ENCODE measurements around the gene ADIPOR2. TPM values are rescaled to one million over a fixed set of nuclear protein-coding genes. Genes with fewer than 3 reads are reported as not detected.

The ADIPOR2 gene
- total and polyA plus RNA-seq, 2 of the 4 experiments (the other 2 are of a cell fraction) = 20.0 to 24.9 TPM

DNA sequence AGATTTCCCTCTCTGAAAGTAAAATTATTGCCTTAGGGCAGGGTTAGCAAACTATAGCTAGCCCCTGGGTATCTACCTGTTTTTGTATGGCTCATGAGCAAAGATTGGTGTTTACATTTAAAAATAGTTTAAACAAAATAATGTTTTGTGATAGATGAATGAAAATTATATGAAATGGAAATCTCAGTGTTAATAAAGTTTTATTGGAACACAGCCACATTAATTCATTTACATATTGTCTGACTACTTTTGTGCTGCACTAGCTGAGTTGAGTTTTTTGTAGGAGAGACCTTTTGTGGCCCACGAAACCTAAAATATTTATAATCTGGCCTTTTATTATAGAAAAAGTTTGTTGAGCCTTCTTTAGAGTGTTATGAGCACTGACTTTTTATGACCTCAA lies 48.5 kb downstream of the ADIPOR2 start:
- H2BK5ac ChIP-seq (ENCODE audit: low read depth, low read length, poor library complexity, severe bottlenecking) = no peak overlapping the region
- H4K20me1 ChIP-seq (ENCODE audit: insufficient read depth, low read length) = peaks cover 19% of the 10 kb centered on the region
- H2BK120ac ChIP-seq (ENCODE audit: low read depth, low read length) = no peak overlapping the region
- no peaks in the 10 kb centered on the region for H3K4me1 ChIP-seq (ENCODE audit: control insufficient read depth, insufficient read depth, low read length)
- no peak overlapping the region for H2AFZ ChIP-seq (replicated peaks; ENCODE audit: low read length, poor library complexity)
- H4K5ac ChIP-seq (ENCODE audit: low read depth, low read length) = no peak overlapping the region
- peaks cover 18 to 52% of the 10 kb centered on the region in 2 experiments for H3K79me1 ChIP-seq (ENCODE audit: low read depth in 1 of 2, low read length in 2 of 2)
- peaks cover 7% of the 10 kb centered on the region for H3K9me1 ChIP-seq (ENCODE audit: insufficient read depth, low read length)
- H3K56ac ChIP-seq (ENCODE audit: extremely low read depth, insufficient read depth, low read length) = no peak overlapping the region
- in situ Hi-C loops (cut with MboI; ENCODE audit: low sequenced_read_pairs) (no loop called here), dilution Hi-C loops (cut with HindIII; ENCODE audit: low sequenced_read_pairs, unreplicated experiment) (no loop called here), intact Hi-C loops (cut with micrococcal nuclease) (no loop called here)
- H4K8ac ChIP-seq (ENCODE audit: low read depth in 2 of 2, low read length in 2 of 2) = no peak overlapping the region
- DNase-seq (no peak), ATAC-seq (ENCODE audit: low read depth) (no peak)
- no peak overlapping the region for H3K4me2 ChIP-seq (ENCODE audit: low read depth, low read length)
- no peak overlapping the region for H2BK15ac ChIP-seq (ENCODE audit: low read depth, low read length)
- H2AK5ac ChIP-seq (ENCODE audit: low read depth, low read length) = no peak overlapping the region
- H3K27me3 ChIP-seq (ENCODE audit: control insufficient read depth, insufficient read depth, low read length) = no peaks in the 10 kb centered on the region
- BruUV-seq (replicated peaks) = no TSS peak
- H3K27ac ChIP-seq (ENCODE audit: insufficient read depth, low read length) = no peak overlapping the region
- no peak overlapping the region for H2BK20ac ChIP-seq (ENCODE audit: low read depth, low read length)
- H2AK9ac ChIP-seq (replicated peaks; ENCODE audit: low read depth, low read length, poor library complexity) = no peak overlapping the region
- 0 out of 2 replicates have a peak overlapping the region, but pooled peaks have one; percentile 31 for H3K23ac ChIP-seq (ENCODE audit: low read depth, low read length)
- POLR2A ChIA-PET (ENCODE audit: unreplicated experiment) = no interaction called here
- H4K91ac ChIP-seq (ENCODE audit: insufficient read depth, low read depth, low read length) = no peak overlapping the region
- H3K18ac ChIP-seq (ENCODE audit: low read depth, low read length) = no peak overlapping the region
- CTCF ChIA-PET = no interaction called here
- no peak overlapping the region for H3K4me3 ChIP-seq (ENCODE audit: insufficient read depth, low read depth, low read length)
- H3K36me3 ChIP-seq (ENCODE audit: control insufficient read depth, insufficient read depth, low read length) = no peaks in the 10 kb centered on the region
- no peaks in the 10 kb centered on the region for H3K9me3 ChIP-seq (ENCODE audit: control insufficient read depth, insufficient read depth, low read length)
- whole genome bisulfite sequencing, 2 experiments (ENCODE audit: extremely low coverage in 2 of 2, insufficient read length in 1 of 2) = no CpG with 5 or more reads among the region's 1 CpG
- H3K4ac ChIP-seq (ENCODE audit: low read depth, low read length) = no peak overlapping the region
- H3K9ac ChIP-seq (ENCODE audit: low read depth, low read length) = no peak overlapping the region
- TF ChIP-seq NFE2L2 (IDR thresholded peaks at IDR 0.05; ENCODE audit: low read depth, low read length) (no peak), POLR2A (IDR thresholded peaks at IDR 0.05; ENCODE audit: low read depth, low read length) (no peak), RFX5 (IDR thresholded peaks at IDR 0.05; ENCODE audit: low read depth, low read length) (no peak), RCOR1 (IDR thresholded peaks at IDR 0.05; ENCODE audit: insufficient replicate concordance, low read length) (no peak)
- H3K14ac ChIP-seq (replicated peaks; ENCODE audit: low read depth, low read length) = no peak overlapping the region
